H1 (cell line): ENCODE measurements around the gene AMPD3. TPM values are rescaled to one million over a fixed set of nuclear protein-coding genes. Genes with fewer than 3 reads are reported as not detected.

Experiments used
- CTCF ChIA-PET: fragments of 300-600 bp; sonication (Branson Sonifier 250); formaldehyde crosslinking; loops from one replicate; lab custom pipeline; 2021; ENCODE audit not compliant: partially characterized antibody; lab: Charles Lee
- POLR2A ChIA-PET: fragments of 300-600 bp; sonication (Branson Sonifier 250); formaldehyde crosslinking; loops from one replicate; lab custom pipeline; 2021; ENCODE audit warnings: inconsistent platforms; ENCODE audit not compliant: partially characterized antibody; lab: Charles Lee
- DNase-seq, 2 experiments: peaks; one replicate each; pipeline versions ENCODE4 v3.0.0 to v3.0.0-alpha.2; 2010 to 2022; ENCODE audit warnings: low spot score in 2 of 2, low read depth in 1 of 2, mixed read lengths in 1 of 2
- FAIRE-seq: peaks from 2 replicates; lab custom pipeline; 2011; peaks lifted over from hg19 to GRCh38; lab: Jason Lieb, UNC
- H2AFZ ChIP-seq: 2 replicates; pipeline ENCODE4 v1.8.1; 2012; ENCODE audit warnings: low read length, inconsistent platforms
- H2AK5ac ChIP-seq: 2 replicates; pipeline ENCODE4 v1.6.1; 2013; ENCODE audit warnings: low read depth, low read length
- H2BK120ac ChIP-seq: replicated peaks from 2 replicates; pipeline ENCODE3; 2013; ENCODE audit warnings: low read depth, low read length, inconsistent platforms
- H2BK12ac ChIP-seq: 2 replicates; pipeline ENCODE4 v1.6.1; 2013; ENCODE audit warnings: low read depth, low read length
- H2BK15ac ChIP-seq: 2 replicates; pipeline ENCODE4 v1.6.1; 2013; ENCODE audit warnings: low read length
- H2BK20ac ChIP-seq: 2 replicates; pipeline ENCODE4 v1.6.1; 2013; ENCODE audit warnings: low read length
- H2BK5ac ChIP-seq: 2 replicates; pipeline ENCODE4 v1.6.1; 2013; ENCODE audit warnings: low read depth, low read length
- H3K14ac ChIP-seq: 2 replicates; pipeline ENCODE4 v1.6.1; 2013; ENCODE audit warnings: inconsistent platforms; ENCODE audit not compliant: insufficient read length
- H3K18ac ChIP-seq: 2 replicates; pipeline ENCODE4 v1.6.1; 2013; ENCODE audit warnings: low read length; ENCODE audit errors: extremely low read depth
- H3K23ac ChIP-seq: 2 replicates; pipeline ENCODE4 v1.6.1; 2013; ENCODE audit warnings: inconsistent platforms; ENCODE audit not compliant: insufficient read length
- H3K23me2 ChIP-seq: 2 replicates; pipeline ENCODE4 v1.6.1; 2013; ENCODE audit warnings: low read depth, low read length
- H3K27ac ChIP-seq: 2 replicates; pipeline ENCODE4 v1.6.1; 2011; ENCODE audit warnings: low read depth, low read length, inconsistent platforms
- H3K27me3 ChIP-seq, 4 experiments: replicated peaks in 1 of 4; 1 replicate in 1 of 4; 2 replicates in 3 of 4; pipeline versions ENCODE4 v1.6.1 to v1.8.1; 2011 to 2013; ENCODE audit warnings: low read length in 3 of 4, mild to moderate bottlenecking in 3 of 4, inconsistent platforms in 2 of 4, mixed read lengths in 2 of 4, moderate library complexity in 1 of 4; ENCODE audit not compliant: control insufficient read depth in 3 of 4, insufficient read depth in 3 of 4; ENCODE audit errors: extremely low read depth in 1 of 4
- H3K36me3 ChIP-seq, 4 experiments: 2 replicates each; pipeline versions ENCODE4 v1.6.1 to v1.8.1; 2011 to 2013; ENCODE audit warnings: mild to moderate bottlenecking in 4 of 4, low read length in 3 of 4, moderate library complexity in 2 of 4, control low read depth in 1 of 4, inconsistent platforms in 1 of 4; ENCODE audit not compliant: insufficient read depth in 4 of 4, control insufficient read depth in 2 of 4
- H3K4ac ChIP-seq: replicated peaks from 2 replicates; pipeline ENCODE3; 2013; ENCODE audit warnings: low read length, low read depth, mixed read lengths, inconsistent platforms; ENCODE audit not compliant: insufficient read length
- H3K4me1 ChIP-seq, 4 experiments: replicated peaks in 1 of 4; 1 replicate in 1 of 4; 2 replicates in 3 of 4; pipeline versions ENCODE4 v1.6.1 to v1.8.1; 2011 to 2013; ENCODE audit warnings: low read length in 3 of 4, inconsistent platforms in 2 of 4, mixed read lengths in 1 of 4; ENCODE audit not compliant: insufficient read depth in 4 of 4, control insufficient read depth in 3 of 4
- H3K4me2 ChIP-seq, 2 experiments: 2 replicates each; pipeline versions ENCODE4 v1.6.1 to v1.8.1; 2011 to 2013; ENCODE audit warnings: low read depth in 2 of 2, low read length in 2 of 2, control low read depth in 1 of 2, inconsistent platforms in 1 of 2, mild to moderate bottlenecking in 1 of 2; ENCODE audit not compliant: insufficient read depth in 1 of 2
- H3K4me3 ChIP-seq, 4 experiments: fragments of 200-600, 300-600 bp in 1 of 4; sonication (generic), shearing (Covaris generic), sonication (Bioruptor Twin) in 1 of 4; 2 replicates each; pipeline versions ENCODE4 v1.5.1 to v1.8.1; 2011 to 2016; ENCODE audit warnings: low read length in 4 of 4, low read depth in 3 of 4, control low read depth in 2 of 4, inconsistent platforms in 2 of 4, mild to moderate bottlenecking in 2 of 4, mixed read lengths in 1 of 4, moderate library complexity in 1 of 4; ENCODE audit not compliant: insufficient read depth in 2 of 4; ENCODE audit errors: extremely low read depth in 1 of 4
- H3K56ac ChIP-seq: replicated peaks from 2 replicates; pipeline ENCODE3; 2013; ENCODE audit warnings: low read depth, mild to moderate bottlenecking, mixed read lengths, low read length, inconsistent platforms; ENCODE audit not compliant: insufficient read length
- H3K79me1 ChIP-seq: 2 replicates; pipeline ENCODE4 v1.6.1; 2013; ENCODE audit warnings: low read depth, low read length, control low read depth
- H3K79me2 ChIP-seq, 2 experiments: 2 replicates each; pipeline versions ENCODE4 v1.6.1 to v1.8.1; 2012 to 2013; ENCODE audit warnings: low read length in 2 of 2, mild to moderate bottlenecking in 2 of 2, inconsistent platforms in 1 of 2; ENCODE audit not compliant: insufficient read depth in 2 of 2, control insufficient read depth in 1 of 2
- H3K9ac ChIP-seq, 4 experiments: replicated peaks in 1 of 4; 1 replicate in 1 of 4; 2 replicates in 3 of 4; pipeline versions ENCODE4 v1.6.1 to v1.8.1; 2011 to 2013; ENCODE audit warnings: low read depth in 3 of 4, low read length in 3 of 4, control low read depth in 2 of 4, mild to moderate bottlenecking in 2 of 4, moderate library complexity in 2 of 4, inconsistent platforms in 1 of 4; ENCODE audit errors: extremely low read depth in 1 of 4
- H3K9me3 ChIP-seq, 2 experiments: 2 replicates each; pipeline versions ENCODE4 v1.6.1 to v1.8.1; 2012 to 2013; ENCODE audit warnings: mild to moderate bottlenecking in 2 of 2, moderate library complexity in 2 of 2, control low read depth in 1 of 2, inconsistent platforms in 1 of 2, low read depth in 1 of 2, low read length in 1 of 2, mixed read lengths in 1 of 2; ENCODE audit not compliant: insufficient read depth in 2 of 2
- H4K20me1 ChIP-seq, 2 experiments: replicated peaks in 1 of 2; 2 replicates each; pipeline versions ENCODE3 to v1.8.1; 2011 to 2013; ENCODE audit warnings: inconsistent platforms in 2 of 2, low read length in 2 of 2, mild to moderate bottlenecking in 1 of 2; ENCODE audit not compliant: insufficient read depth in 2 of 2, control insufficient read depth in 1 of 2
- H4K5ac ChIP-seq: 2 replicates; pipeline ENCODE4 v1.6.1; 2013; ENCODE audit warnings: low read length, low read depth, mixed read lengths, inconsistent platforms; ENCODE audit not compliant: insufficient read length
- H4K8ac ChIP-seq: 2 replicates; pipeline ENCODE4 v1.8.0; 2013; ENCODE audit warnings: mild to moderate bottlenecking, moderate library complexity, low read length, inconsistent platforms; ENCODE audit not compliant: insufficient read depth; ENCODE audit errors: extremely low read depth
- H4K91ac ChIP-seq: replicated peaks from 2 replicates; pipeline ENCODE3; 2013; ENCODE audit warnings: low read length, mixed read lengths, inconsistent platforms; ENCODE audit not compliant: insufficient read length
- PHF8 ChIP-seq: fragments of 200-600 bp; sonication (generic); conservative IDR thresholded peaks from 2 replicates; pipeline ENCODE4 v1.7.1; 2012; ENCODE audit warnings: low read depth, mild to moderate bottlenecking, inconsistent platforms, low read length, moderate library complexity
- SIRT6 ChIP-seq: IDR thresholded peaks from one replicate; pipeline ENCODE4 v1.7.1; 2012; ENCODE audit warnings: low read length, inconsistent platforms
- TAF7 ChIP-seq: optimal IDR thresholded peaks from 2 replicates; pipeline ENCODE3; 2011; ENCODE audit warnings: low read depth, mild to moderate bottlenecking, inconsistent platforms, low read length, moderate library complexity, borderline replicate concordance
- WGBS, 2 experiments: shearing (Covaris generic) in 1 of 2; methylation state at CpG; one replicate each; pipeline versions ENCODE4 v1.1.6 to v1.1.7; 2013 to 2015; ENCODE audit warnings: low lambda C conversion rate in 2 of 2, mixed read lengths in 2 of 2, inconsistent platforms in 1 of 2, low coverage in 1 of 2, missing lambda C conversion rate in 1 of 2; ENCODE audit not compliant: insufficient replicate concordance in 2 of 2, insufficient coverage in 1 of 2, insufficient read length in 1 of 2; ENCODE audit errors: extremely low coverage in 1 of 2, missing lambda C conversion rate in 1 of 2; 5-methylcytosine and 5-hydroxymethylcytosine counted together
- polyA plus RNA-seq, 7 experiments: library from polyadenylated mRNA; depleted of rRNA in 3 of 7; stranded (reverse) in 5 of 7; unstranded in 2 of 7; fragments of >200 nt in 5 of 7; fragments of 200-250 nt in 2 of 7; gene quantifications; 1 replicate in 5 of 7; 2 replicates in 1 of 7; 4 replicates in 1 of 7; pipeline versions ENCODE4 v1.2.1 to v1.2.3, GENCODE V29; 2011 to 2013; ENCODE audit warnings: missing spikeins in 2 of 7, mixed read lengths in 2 of 7
- total RNA-seq: library from RNA; stranded (reverse); fragmentation: NEBNext Ultra II Directional; extraction: Animal tissue kit (Norgen Biotek cat#: 25700); gene quantifications from 2 replicates; pipeline ENCODE4 v1.2.1, GENCODE V29; 2021

The AMPD3 gene
- total and polyA plus RNA-seq, 2 of the 8 experiments (the other 6 are each of a cell fraction or from before 2014, with no cell fraction given), result 4.0 to 6.3 TPM

GRCh38 chr11:10409207-10409661 is 45.8 kb upstream of the AMPD3 start:
- Histone ChIP-seq H3K18ac (no peak overlapping the region), H2AK5ac (no peak overlapping the region), H3K9ac (no peak overlapping the region), H2BK120ac (no peak overlapping the region), H3K4me1 (no peaks in the 10 kb centered on the region), H3K27ac (no peak overlapping the region), H4K5ac (no peak overlapping the region), H3K27me3 (no peaks in the 10 kb centered on the region), H4K20me1 (no peaks in the 10 kb centered on the region), H2BK20ac (no peak overlapping the region), H3K4me2 (no peak overlapping the region), H4K91ac (no peak overlapping the region), H3K79me1 (no peaks in the 10 kb centered on the region), H4K8ac (no peak overlapping the region), H3K56ac (no peak overlapping the region), H3K4ac (no peak overlapping the region), H3K4me3 (no peak overlapping the region), H2BK5ac (no peak overlapping the region), H3K14ac (no peak overlapping the region), H2BK15ac (no peak overlapping the region), H3K9me3 (no peaks in the 10 kb centered on the region), H3K23ac (no peak overlapping the region), H2AFZ (no peak overlapping the region), H2BK12ac (no peak overlapping the region), H3K79me2 (no peaks in the 10 kb centered on the region), H3K36me3 (no peaks in the 10 kb centered on the region), H3K23me2 (no peaks in the 10 kb centered on the region)
- DNase-seq (no peak), FAIRE-seq (no peak)
- WGBS, 2 experiments, result 79% methylated on average over 3 of the region's 3 CpGs; no CpG with 5 or more reads in 1 of the 2 experiments
- ChIA-PET POLR2A (no interaction called here), CTCF (interaction anchor here (0.7 to 2.1 kb wide), 6 partner anchors 9 to 323 kb away, joined by 3 to 5 read pairs (median 4); no protein-coding TSS in a partner anchor)
- no peak for TF ChIP-seq SIRT6
- TF ChIP-seq PHF8, result no peak
- TF ChIP-seq TAF7, result no peak
